ENCODE measurements around the gene NOS1. TPM values are rescaled to one million over a fixed set of nuclear protein-coding genes. Genes with fewer than 3 reads are reported as not detected.

Gene NOS1
- total and polyA plus RNA-seq, 10 donors = 0.03 to 0.22 (median 0.04) TPM; not detected in 6

- no peak overlapping the region for H3K27ac ChIP-seq
- no peaks in the 10 kb centered on the region for H3K27me3 ChIP-seq (replicated peaks in 1 of 7)
- peaks cover 0 to 11% (median 0%) of the 10 kb centered on the region in 6 donors for H3K4me1 ChIP-seq
- peaks cover 3 to 100% (median 98%) of the 10 kb centered on the region in 6 donors for H3K36me3 ChIP-seq
- intact Hi-C loops (cut with DNase I; ENCODE audit: low total_unique reads) = no loop called here
- WGBS, 5 donors = 86 to 91% (median 89%) methylated on average over 5 of the region's 5 CpGs
- TF ChIP-seq POLR2A (IDR thresholded peaks at IDR 0.05) = no peak
- TF ChIP-seq, protein P1, sequence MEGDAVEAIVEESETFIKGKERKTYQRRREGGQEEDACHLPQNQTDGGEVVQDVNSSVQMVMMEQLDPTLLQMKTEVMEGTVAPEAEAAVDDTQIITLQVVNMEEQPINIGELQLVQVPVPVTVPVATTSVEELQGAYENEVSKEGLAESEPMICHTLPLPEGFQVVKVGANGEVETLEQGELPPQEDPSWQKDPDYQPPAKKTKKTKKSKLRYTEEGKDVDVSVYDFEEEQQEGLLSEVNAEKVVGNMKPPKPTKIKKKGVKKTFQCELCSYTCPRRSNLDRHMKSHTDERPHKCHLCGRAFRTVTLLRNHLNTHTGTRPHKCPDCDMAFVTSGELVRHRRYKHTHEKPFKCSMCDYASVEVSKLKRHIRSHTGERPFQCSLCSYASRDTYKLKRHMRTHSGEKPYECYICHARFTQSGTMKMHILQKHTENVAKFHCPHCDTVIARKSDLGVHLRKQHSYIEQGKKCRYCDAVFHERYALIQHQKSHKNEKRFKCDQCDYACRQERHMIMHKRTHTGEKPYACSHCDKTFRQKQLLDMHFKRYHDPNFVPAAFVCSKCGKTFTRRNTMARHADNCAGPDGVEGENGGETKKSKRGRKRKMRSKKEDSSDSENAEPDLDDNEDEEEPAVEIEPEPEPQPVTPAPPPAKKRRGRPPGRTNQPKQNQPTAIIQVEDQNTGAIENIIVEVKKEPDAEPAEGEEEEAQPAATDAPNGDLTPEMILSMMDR (IDR thresholded peaks at IDR 0.05 in 8 of 11, conservative IDR thresholded peaks at IDR 0.05 in 3 of 11) = no peak
- no peak for TF ChIP-seq POLR2AphosphoS5 (IDR thresholded peaks at IDR 0.05)
- DNase-seq = no peak
- H3K4me3 ChIP-seq = no peak overlapping the region
- H3K9me3 ChIP-seq = no peaks in the 10 kb centered on the region
Observed at GRCh38 chr12:117165342-117165741, 196.1 kb downstream of the NOS1 start.

DNA sequence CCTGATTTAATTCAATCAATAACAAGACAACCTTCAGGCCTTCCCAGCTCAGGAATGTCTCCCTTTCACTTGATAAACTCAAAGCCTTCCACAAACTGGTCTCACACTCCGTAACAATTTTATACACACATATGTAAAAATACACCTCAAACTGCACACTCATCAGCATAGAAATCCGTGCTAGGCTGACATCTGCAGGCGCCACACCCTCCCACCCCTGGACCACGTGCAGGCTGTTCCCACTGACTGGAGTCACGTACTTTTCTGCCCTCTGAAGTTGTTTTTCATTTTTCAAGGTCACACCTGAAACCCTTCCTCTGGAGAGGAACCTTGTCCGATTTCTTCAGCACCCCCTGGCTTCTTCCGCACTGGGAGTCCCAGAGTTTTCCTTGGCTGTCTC lies 198.8 kb downstream of the NOS1 start:
- no peak overlapping the region for H3K4me3 ChIP-seq
- no peaks in the 10 kb centered on the region for H3K27me3 ChIP-seq (replicated peaks in 1 of 7)
- 77 to 89% (median 81%) methylated on average over 7 of the region's 7 CpGs for WGBS, 5 donors
- H3K4me1 ChIP-seq = peaks cover 0 to 11% (median 0%) of the 10 kb centered on the region in 6 donors
- H3K9me3 ChIP-seq = no peaks in the 10 kb centered on the region
- no peak overlapping the region for H3K27ac ChIP-seq
- DNase-seq = no peak
- peaks cover 3 to 100% (median 98%) of the 10 kb centered on the region in 6 donors for H3K36me3 ChIP-seq
- intact Hi-C loops (cut with DNase I; ENCODE audit: low total_unique reads) = no loop called here
- TF ChIP-seq POLR2A (IDR thresholded peaks at IDR 0.05) (no peak), POLR2AphosphoS5 (IDR thresholded peaks at IDR 0.05) (no peak)
- TF ChIP-seq, protein P1 (IDR thresholded peaks at IDR 0.05 in 8 of 11, conservative IDR thresholded peaks at IDR 0.05 in 3 of 11) = no peak

GRCh38 chr12:117162167-117162539 lies 199.3 kb downstream of the NOS1 start:
- Histone ChIP-seq H3K27ac (no peak overlapping the region), H3K36me3 (peaks cover 3 to 100% (median 98%) of the 10 kb centered on the region in 6 donors), H3K9me3 (no peaks in the 10 kb centered on the region), H3K4me3 (no peak overlapping the region), H3K4me1 (peaks cover 0 to 11% (median 0%) of the 10 kb centered on the region in 6 donors), H3K27me3 (replicated peaks in 1 of 7) (no peaks in the 10 kb centered on the region)
- intact Hi-C loops (cut with DNase I; ENCODE audit: low total_unique reads) = no loop called here
- no peak for DNase-seq
- WGBS, 5 donors = 87 to 97% (median 92%) methylated on average over 8 of the region's 8 CpGs
- TF ChIP-seq POLR2A (IDR thresholded peaks at IDR 0.05) (no peak), POLR2AphosphoS5 (IDR thresholded peaks at IDR 0.05) (no peak)
- TF ChIP-seq, protein P1 (IDR thresholded peaks at IDR 0.05 in 8 of 11, conservative IDR thresholded peaks at IDR 0.05 in 3 of 11) = no peak

- TF ChIP-seq POLR2A (IDR thresholded peaks at IDR 0.05) (no peak), POLR2AphosphoS5 (IDR thresholded peaks at IDR 0.05) (no peak)
- TF ChIP-seq, protein P1 (IDR thresholded peaks at IDR 0.05 in 8 of 11, conservative IDR thresholded peaks at IDR 0.05 in 3 of 11) = no peak
- Histone ChIP-seq H3K9me3 (no peaks in the 10 kb centered on the region), H3K4me1 (peaks cover 0 to 11% (median 0%) of the 10 kb centered on the region in 6 donors), H3K4me3 (no peak overlapping the region), H3K27me3 (replicated peaks in 1 of 7) (no peaks in the 10 kb centered on the region), H3K27ac (no peak overlapping the region), H3K36me3 (peaks cover 5 to 100% (median 97%) of the 10 kb centered on the region in 6 donors)
- WGBS, 5 donors = 75 to 80% (median 79%) methylated on average over 10 of the region's 10 CpGs
- intact Hi-C loops (cut with DNase I; ENCODE audit: low total_unique reads) = no loop called here
- DNase-seq = no peak
Observed at GRCh38 chr12:117161460-117162166, 199.8 kb downstream of the NOS1 start.
